Stimulated activated naive CD8-positive, alpha-beta T cell treated with anti-CD3 and anti-CD28 coated beads, Interleukin-15, Interleukin-2, amounts not matched to agents 100 ng/mL and 50 ng/mL, for 24 hours (primary cell): ENCODE data around the gene CPA4.

Experiments
- H3K27ac Mint-ChIP-seq: one replicate; pipeline ENCODE4 v1.8.0; 2021; ENCODE audit warnings: mild to moderate bottlenecking, mixed read lengths
- H3K27me3 Mint-ChIP-seq: one replicate; pipeline ENCODE4 v1.8.0; 2021; ENCODE audit warnings: mixed read lengths
- H3K36me3 Mint-ChIP-seq: one replicate; pipeline ENCODE4 v1.8.0; 2021; ENCODE audit warnings: low read depth, mixed read lengths
- H3K4me1 Mint-ChIP-seq: one replicate; pipeline ENCODE4 v1.8.0; 2021; ENCODE audit warnings: low read depth, mixed read lengths
- H3K4me3 Mint-ChIP-seq: one replicate; pipeline ENCODE4 v1.8.0; 2021; ENCODE audit warnings: mild to moderate bottlenecking, mixed read lengths
- H3K9me3 Mint-ChIP-seq: one replicate; pipeline ENCODE4 v1.8.0; 2021; ENCODE audit warnings: mixed read lengths

The CPA4 gene

DNA sequence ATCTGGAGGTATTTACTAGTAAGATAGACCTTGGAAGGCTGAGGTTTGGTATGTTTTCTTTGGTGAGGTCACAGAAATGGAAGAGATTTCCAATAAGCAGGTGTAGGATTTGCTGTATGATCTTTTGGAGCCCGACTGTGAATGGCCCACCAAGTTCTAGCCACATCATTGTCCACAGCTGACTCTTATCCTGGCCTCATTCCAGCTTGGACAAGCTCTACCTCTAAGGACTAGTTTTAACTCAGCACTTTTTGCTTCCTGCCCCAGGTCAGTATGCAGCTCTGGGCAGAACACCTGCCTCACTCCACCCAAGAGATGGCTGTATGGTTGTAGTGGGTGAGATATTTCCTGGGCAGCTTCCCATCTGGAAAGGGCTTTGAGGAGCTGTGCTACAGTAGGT, 6.1 kb upstream of the CPA4 start:
- no peak overlapping the region for H3K4me3 Mint-ChIP-seq
- H3K36me3 Mint-ChIP-seq, result no peaks in the 10 kb centered on the region
- H3K27me3 Mint-ChIP-seq, result no peaks in the 10 kb centered on the region
- no peaks in the 10 kb centered on the region for H3K4me1 Mint-ChIP-seq
- no peak overlapping the region for H3K27ac Mint-ChIP-seq
- H3K9me3 Mint-ChIP-seq, result no peaks in the 10 kb centered on the region

DNA sequence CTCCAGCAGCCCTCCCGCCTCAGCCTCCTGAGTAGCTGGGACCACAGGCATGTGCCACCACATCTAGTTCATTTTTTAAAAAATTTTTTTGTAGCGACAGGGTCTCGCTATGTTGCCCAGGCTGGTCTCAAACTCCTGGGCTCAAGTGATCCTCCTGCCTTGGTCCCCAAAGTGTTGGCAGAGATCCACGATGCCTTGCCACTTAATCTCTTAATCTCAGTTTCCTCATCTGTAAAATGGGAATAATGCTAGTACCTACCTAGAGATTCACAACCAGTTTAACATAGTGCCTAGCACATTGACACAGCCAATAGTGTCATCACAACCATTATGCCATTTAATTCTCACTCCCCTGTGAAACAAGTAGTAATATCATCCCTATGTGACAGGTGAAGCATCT, 4.8 kb upstream of the CPA4 start:
- Mint-ChIP-seq H3K4me3 (no peak overlapping the region), H3K36me3 (no peaks in the 10 kb centered on the region), H3K27ac (no peak overlapping the region), H3K9me3 (no peaks in the 10 kb centered on the region), H3K4me1 (no peaks in the 10 kb centered on the region), H3K27me3 (no peaks in the 10 kb centered on the region)

- Mint-ChIP-seq H3K4me3 (no peak overlapping the region), H3K27me3 (no peaks in the 10 kb centered on the region), H3K36me3 (no peaks in the 10 kb centered on the region), H3K4me1 (no peaks in the 10 kb centered on the region), H3K27ac (no peak overlapping the region), H3K9me3 (no peaks in the 10 kb centered on the region)
These were observed 4.1 kb upstream of the CPA4 start for GRCh38 chr7:130288829-130289228.

- H3K27ac Mint-ChIP-seq, result no peak overlapping the region
- no peaks in the 10 kb centered on the region for H3K27me3 Mint-ChIP-seq
- H3K9me3 Mint-ChIP-seq, result no peaks in the 10 kb centered on the region
- no peak overlapping the region for H3K4me3 Mint-ChIP-seq
- no peaks in the 10 kb centered on the region for H3K4me1 Mint-ChIP-seq
- H3K36me3 Mint-ChIP-seq, result no peaks in the 10 kb centered on the region
These were observed 3.5 kb upstream of the CPA4 start for GRCh38 chr7:130289478-130289877.

DNA sequence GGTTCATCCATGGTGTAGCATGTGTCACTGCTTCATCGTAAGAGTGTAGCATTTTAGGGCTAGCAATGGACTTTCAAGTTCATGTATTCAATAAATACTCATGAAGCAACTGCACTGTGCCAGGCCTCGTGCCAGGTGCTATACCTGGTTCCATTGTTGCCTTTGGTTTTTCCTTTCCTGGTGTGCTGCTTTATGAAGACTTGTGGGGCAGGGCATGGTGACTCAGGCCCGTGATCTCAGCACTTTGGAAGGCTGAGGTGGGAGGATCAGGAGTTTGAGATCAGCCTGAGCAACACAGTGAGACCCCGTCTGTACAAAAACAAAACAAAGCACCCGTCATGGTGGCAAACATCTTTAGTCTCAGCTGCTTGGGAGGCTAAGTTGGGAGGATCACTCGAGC, 2.2 kb upstream of the CPA4 start:
- Mint-ChIP-seq H3K36me3 (no peaks in the 10 kb centered on the region), H3K4me1 (no peaks in the 10 kb centered on the region), H3K4me3 (no peak overlapping the region), H3K27ac (no peak overlapping the region), H3K9me3 (no peaks in the 10 kb centered on the region), H3K27me3 (peaks cover 3% of the 10 kb centered on the region)

DNA sequence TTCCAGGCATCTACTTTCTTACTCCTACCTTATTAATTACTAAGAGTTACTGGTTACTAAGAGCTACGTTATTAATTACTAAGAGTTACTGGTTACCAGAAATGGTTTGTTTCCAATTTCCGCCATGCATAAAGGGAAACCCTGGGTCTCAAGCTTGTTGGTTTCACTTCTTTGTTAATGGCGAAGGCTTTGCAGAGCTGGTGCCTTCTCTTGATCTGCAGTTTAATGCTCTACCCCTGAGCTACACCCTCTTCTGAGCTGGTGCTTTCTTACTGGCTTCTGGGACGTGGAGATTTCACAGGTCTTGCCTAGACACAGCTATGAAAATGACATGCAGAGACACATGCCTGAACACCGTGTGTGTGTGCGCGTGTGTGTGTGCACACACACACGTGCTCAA, 560 bp downstream of the CPA4 start:
- no peaks in the 10 kb centered on the region for H3K36me3 Mint-ChIP-seq
- H3K27ac Mint-ChIP-seq, result no peak overlapping the region
- peaks cover 3% of the 10 kb centered on the region for H3K27me3 Mint-ChIP-seq
- H3K9me3 Mint-ChIP-seq, result no peaks in the 10 kb centered on the region
- no peak overlapping the region for H3K4me3 Mint-ChIP-seq
- H3K4me1 Mint-ChIP-seq, result no peaks in the 10 kb centered on the region

DNA sequence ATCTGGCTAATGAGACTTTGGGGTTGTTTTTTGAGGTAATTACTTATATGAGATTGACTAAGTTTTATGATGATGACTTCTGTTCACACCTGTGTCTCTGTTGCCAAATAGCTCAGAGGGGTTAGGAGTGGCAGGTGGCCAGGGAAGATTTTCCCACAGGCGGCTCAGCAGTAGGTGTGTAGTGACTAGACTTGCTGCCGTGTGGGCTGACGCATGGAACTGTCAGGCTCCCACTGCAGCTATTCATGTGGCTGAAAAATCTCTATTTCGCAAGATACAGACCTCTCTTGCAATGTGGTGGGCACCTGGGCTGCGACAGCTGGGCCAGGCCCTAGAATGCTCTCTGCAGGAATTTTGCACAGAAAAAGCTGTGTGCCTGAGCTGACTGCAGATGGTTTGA, 1.4 kb downstream of the CPA4 start:
- Mint-ChIP-seq H3K36me3 (no peaks in the 10 kb centered on the region), H3K4me3 (no peak overlapping the region), H3K27ac (no peak overlapping the region), H3K27me3 (peaks cover 3% of the 10 kb centered on the region), H3K4me1 (no peaks in the 10 kb centered on the region), H3K9me3 (no peaks in the 10 kb centered on the region)

DNA sequence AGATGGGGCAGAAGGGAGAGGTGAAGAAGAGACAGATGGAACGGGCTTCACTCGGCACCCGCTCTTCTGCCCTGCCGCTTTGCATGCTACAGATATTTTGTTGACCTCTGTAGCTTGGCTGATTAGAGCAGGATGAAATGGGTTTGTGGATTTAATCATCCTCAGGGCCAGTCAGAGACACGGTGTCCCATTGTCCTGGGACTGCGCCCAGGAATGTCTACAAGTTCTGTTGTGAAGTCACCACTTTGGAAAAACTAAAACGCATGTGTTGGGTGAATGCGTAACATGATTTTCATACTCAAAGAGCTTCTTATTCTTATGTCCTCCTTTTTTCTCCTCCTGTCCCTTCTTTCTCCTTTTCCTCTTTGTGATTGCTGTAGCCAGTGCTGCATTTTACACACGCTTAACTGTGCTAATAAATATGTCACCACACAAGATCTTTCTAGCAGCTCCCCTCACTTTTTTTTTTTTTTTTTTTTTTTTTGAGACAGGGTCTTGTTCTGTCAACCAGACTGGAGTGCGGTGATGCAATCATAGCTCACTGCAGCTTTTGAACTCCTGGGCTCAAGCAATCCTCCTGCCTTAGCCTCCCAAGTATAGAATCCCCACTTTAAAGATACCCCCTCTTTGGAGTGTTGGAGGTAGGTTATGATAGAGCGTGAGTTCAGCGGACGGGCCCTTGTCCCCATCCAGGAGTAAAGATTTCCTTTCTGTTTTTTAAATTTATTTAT, 3.4 kb downstream of the CPA4 start:
- H3K36me3 Mint-ChIP-seq, result no peaks in the 10 kb centered on the region
- H3K4me1 Mint-ChIP-seq, result no peaks in the 10 kb centered on the region
- no peak overlapping the region for H3K27ac Mint-ChIP-seq
- peaks cover 9% of the 10 kb centered on the region for H3K27me3 Mint-ChIP-seq
- no peak overlapping the region for H3K4me3 Mint-ChIP-seq
- no peaks in the 10 kb centered on the region for H3K9me3 Mint-ChIP-seq

- Mint-ChIP-seq H3K9me3 (no peaks in the 10 kb centered on the region), H3K4me1 (no peaks in the 10 kb centered on the region), H3K27ac (no peak overlapping the region), H3K36me3 (no peaks in the 10 kb centered on the region), H3K27me3 (peaks cover 9% of the 10 kb centered on the region), H3K4me3 (no peak overlapping the region)
These were observed 4.9 kb downstream of the CPA4 start for GRCh38 chr7:130297628-130298543.

DNA sequence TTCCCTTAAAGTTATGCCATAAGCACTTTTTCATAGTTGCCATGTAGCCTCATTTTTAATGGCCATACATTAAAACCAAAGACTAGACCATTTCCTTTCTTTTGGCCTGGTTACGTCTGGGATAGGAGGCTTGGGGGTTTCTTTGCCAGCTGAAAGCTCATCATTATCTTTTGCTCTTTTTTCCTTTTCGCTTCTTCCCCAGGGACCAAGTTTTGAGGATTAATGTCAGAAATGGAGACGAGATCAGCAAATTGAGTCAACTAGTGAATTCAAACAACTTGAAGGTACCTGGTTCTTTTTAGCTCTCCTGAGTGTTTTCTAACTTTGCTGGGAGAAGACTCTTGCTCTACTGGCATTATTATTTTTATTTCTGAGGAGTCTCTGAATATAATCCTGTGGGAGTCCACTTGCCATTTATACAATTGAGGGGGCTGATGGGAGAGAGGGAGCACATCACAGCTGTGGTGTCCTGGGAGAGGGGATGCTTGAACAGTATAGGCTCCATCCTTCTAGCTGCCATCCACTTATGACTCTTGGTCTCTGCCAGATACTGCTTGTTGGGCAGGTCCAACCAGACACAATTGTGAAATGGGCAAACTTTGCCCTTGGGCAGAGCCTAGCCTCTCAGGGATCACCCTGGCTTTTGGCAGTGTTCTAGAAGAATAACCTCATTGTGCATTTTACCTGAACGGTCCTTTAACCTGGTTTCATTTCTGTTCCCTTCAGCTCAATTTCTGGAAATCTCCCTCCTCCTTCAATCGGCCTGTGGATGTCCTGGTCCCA, 5.8 kb downstream of the CPA4 start:
- Mint-ChIP-seq H3K36me3 (no peaks in the 10 kb centered on the region), H3K9me3 (no peaks in the 10 kb centered on the region), H3K27me3 (peaks cover 9% of the 10 kb centered on the region), H3K27ac (no peak overlapping the region), H3K4me3 (no peak overlapping the region), H3K4me1 (no peaks in the 10 kb centered on the region)

- H3K9me3 Mint-ChIP-seq, result no peaks in the 10 kb centered on the region
- no peak overlapping the region for H3K27ac Mint-ChIP-seq
- H3K27me3 Mint-ChIP-seq, result peaks cover 9% of the 10 kb centered on the region
- H3K4me1 Mint-ChIP-seq, result no peaks in the 10 kb centered on the region
- no peaks in the 10 kb centered on the region for H3K36me3 Mint-ChIP-seq
- H3K4me3 Mint-ChIP-seq, result no peak overlapping the region
These were observed 6.9 kb downstream of the CPA4 start for GRCh38 chr7:130299866-130300265.

DNA sequence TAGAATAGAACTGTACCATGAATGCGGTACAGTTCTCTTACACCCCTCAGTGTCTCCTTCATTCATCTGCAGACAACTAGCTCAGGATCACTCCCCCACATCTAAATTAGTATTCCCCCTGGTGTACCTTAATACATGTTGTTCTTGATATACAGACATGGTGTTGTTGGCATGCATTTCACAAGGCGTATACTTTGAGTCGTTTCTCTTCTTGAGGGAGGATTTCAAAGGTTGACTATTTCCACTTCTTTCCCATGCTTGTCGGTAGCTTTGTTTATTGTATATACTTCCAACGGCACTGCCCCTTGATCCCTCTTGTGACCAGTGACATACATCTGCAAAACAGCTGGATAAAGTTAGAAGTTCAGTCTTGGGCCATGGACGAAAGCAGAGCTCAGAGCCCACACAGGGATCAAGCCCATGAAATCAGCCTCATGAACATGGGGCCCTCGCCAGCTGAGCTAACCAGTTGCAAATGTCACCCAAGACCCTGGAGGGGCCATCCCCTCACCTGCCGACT, 8.6 kb downstream of the CPA4 start:
- Mint-ChIP-seq H3K27me3 (peaks cover 6% of the 10 kb centered on the region), H3K4me1 (no peaks in the 10 kb centered on the region), H3K4me3 (no peak overlapping the region), H3K27ac (no peak overlapping the region), H3K36me3 (no peaks in the 10 kb centered on the region), H3K9me3 (no peaks in the 10 kb centered on the region)

- no peaks in the 10 kb centered on the region for H3K4me1 Mint-ChIP-seq
- no peak overlapping the region for H3K27ac Mint-ChIP-seq
- H3K27me3 Mint-ChIP-seq, result peaks cover 6% of the 10 kb centered on the region
- no peaks in the 10 kb centered on the region for H3K9me3 Mint-ChIP-seq
- no peak overlapping the region for H3K4me3 Mint-ChIP-seq
- no peaks in the 10 kb centered on the region for H3K36me3 Mint-ChIP-seq
These were observed 9.7 kb downstream of the CPA4 start for GRCh38 chr7:130302649-130303048.

- Mint-ChIP-seq H3K27ac (no peak overlapping the region), H3K36me3 (no peaks in the 10 kb centered on the region), H3K27me3 (peaks cover 6% of the 10 kb centered on the region), H3K4me3 (no peak overlapping the region), H3K4me1 (no peaks in the 10 kb centered on the region), H3K9me3 (no peaks in the 10 kb centered on the region)
These were observed 10.2 kb downstream of the CPA4 start for GRCh38 chr7:130303127-130303526.

DNA sequence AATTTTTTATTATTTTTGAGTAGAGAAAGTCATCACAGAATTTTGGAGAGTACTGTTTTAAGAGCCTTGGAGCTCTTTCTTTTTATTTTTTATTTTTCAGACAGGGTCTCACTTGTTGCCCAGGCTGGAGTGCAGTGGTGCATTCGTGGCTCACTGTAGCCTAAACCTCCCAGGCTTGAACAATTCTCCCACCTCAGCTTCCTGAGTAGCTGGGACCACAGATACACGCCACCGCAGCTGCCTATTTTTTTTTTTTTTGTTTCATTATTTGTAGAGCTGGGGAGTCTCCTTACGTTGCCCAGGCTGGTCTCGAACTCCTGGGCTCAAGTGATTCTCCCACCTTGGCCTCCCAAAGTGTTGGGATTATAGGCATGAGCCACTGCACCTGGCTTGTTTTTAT, 10.6 kb downstream of the CPA4 start:
- Mint-ChIP-seq H3K4me3 (no peak overlapping the region), H3K36me3 (no peaks in the 10 kb centered on the region), H3K27ac (no peak overlapping the region), H3K9me3 (no peaks in the 10 kb centered on the region), H3K27me3 (peaks cover 6% of the 10 kb centered on the region), H3K4me1 (no peaks in the 10 kb centered on the region)
